Thyroid gland (tissue), 4 donors: ENCODE data around the gene RSBN1.

Experiments used
- POLR2A ChIP-seq, 2 donors: fragments of 450-650 bp; IDR thresholded peaks; one replicate each; pipeline ENCODE4 v1.6.1; 2017; ENCODE audit warnings: antibody characterized with exemption in 2 of 2, mild to moderate bottlenecking in 2 of 2, moderate library complexity in 1 of 2
- TF ChIP-seq, protein P1 (sequence below), 6 experiments: fragments of 200-600 bp in 3 of 6; fragments of 450-650 bp in 3 of 6; sonication (generic) in 3 of 6; IDR thresholded peaks; one replicate each; pipeline ENCODE4 v1.5.1; 2016 to 2019; ENCODE audit warnings: antibody characterized with exemption in 6 of 6, mild to moderate bottlenecking in 2 of 6, inconsistent platforms in 1 of 6, moderate library complexity in 1 of 6

DNA sequence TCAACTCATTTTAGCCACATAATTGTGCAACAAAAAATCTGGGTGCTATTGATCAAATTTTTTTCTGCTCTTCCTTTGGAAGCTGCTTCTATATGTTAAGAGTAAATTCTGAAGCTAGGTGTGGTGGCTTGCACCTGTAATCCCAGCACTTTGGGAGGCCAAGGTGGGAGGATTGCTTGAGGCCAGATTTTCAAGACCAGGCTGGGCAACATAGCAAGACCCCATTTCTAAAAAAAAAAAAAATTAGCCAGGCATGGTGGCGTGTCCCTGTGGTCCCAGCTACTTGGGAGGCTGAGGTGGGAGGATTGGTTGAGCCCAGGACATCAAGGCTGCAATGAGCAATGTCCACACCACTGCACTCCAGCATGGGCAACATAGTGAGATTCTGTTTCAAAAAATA lies 24.3 kb upstream of the RSBN1 start:
- TF ChIP-seq, protein P1, sequence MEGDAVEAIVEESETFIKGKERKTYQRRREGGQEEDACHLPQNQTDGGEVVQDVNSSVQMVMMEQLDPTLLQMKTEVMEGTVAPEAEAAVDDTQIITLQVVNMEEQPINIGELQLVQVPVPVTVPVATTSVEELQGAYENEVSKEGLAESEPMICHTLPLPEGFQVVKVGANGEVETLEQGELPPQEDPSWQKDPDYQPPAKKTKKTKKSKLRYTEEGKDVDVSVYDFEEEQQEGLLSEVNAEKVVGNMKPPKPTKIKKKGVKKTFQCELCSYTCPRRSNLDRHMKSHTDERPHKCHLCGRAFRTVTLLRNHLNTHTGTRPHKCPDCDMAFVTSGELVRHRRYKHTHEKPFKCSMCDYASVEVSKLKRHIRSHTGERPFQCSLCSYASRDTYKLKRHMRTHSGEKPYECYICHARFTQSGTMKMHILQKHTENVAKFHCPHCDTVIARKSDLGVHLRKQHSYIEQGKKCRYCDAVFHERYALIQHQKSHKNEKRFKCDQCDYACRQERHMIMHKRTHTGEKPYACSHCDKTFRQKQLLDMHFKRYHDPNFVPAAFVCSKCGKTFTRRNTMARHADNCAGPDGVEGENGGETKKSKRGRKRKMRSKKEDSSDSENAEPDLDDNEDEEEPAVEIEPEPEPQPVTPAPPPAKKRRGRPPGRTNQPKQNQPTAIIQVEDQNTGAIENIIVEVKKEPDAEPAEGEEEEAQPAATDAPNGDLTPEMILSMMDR (IDR thresholded peaks at IDR 0.05) = no peak
- TF ChIP-seq POLR2A (IDR thresholded peaks at IDR 0.05) = no peak
